Measurements from ENCODE around the gene ANGEL1. TPM values are rescaled to one million over a fixed set of nuclear protein-coding genes. Genes with fewer than 3 reads are reported as not detected.

ANGEL1 gene
- total RNA-seq, 1 donor from 2014 or later: 9.6 TPM

DNA sequence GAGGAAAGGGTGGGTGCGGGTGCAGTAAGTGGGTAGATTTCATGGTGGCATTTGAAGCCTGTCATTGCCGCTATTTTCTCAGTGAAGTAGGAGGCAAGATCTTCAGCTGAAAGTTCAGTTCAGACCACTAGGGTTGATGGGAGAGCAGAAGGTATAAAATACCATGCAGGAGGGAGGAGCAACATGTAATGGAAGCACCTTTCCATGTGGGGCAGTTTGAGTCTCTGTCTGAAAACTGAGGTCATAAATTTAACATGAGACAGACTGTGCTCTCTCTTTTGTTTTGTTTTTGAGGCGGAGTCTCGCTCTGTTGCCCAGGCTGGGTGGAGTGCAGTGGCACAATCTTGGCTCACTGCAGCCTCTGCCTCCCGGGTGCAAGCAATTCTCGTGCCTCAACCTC is 36.2 kb upstream of the ANGEL1 start:
- Mint-ChIP-seq H3K27me3 (ENCODE audit: low read depth) (peaks cover 23% of the 10 kb centered on the region), H3K36me3 (ENCODE audit: low read depth) (no peaks in the 10 kb centered on the region), H3K4me3 (ENCODE audit: unreplicated experiment) (no peak overlapping the region), H3K27ac (ENCODE audit: unreplicated experiment) (no peak overlapping the region), H3K9me3 (ENCODE audit: low read depth) (no peaks in the 10 kb centered on the region), H3K4me1 (ENCODE audit: low read depth) (no peaks in the 10 kb centered on the region)
- TF ChIP-seq, protein P1, sequence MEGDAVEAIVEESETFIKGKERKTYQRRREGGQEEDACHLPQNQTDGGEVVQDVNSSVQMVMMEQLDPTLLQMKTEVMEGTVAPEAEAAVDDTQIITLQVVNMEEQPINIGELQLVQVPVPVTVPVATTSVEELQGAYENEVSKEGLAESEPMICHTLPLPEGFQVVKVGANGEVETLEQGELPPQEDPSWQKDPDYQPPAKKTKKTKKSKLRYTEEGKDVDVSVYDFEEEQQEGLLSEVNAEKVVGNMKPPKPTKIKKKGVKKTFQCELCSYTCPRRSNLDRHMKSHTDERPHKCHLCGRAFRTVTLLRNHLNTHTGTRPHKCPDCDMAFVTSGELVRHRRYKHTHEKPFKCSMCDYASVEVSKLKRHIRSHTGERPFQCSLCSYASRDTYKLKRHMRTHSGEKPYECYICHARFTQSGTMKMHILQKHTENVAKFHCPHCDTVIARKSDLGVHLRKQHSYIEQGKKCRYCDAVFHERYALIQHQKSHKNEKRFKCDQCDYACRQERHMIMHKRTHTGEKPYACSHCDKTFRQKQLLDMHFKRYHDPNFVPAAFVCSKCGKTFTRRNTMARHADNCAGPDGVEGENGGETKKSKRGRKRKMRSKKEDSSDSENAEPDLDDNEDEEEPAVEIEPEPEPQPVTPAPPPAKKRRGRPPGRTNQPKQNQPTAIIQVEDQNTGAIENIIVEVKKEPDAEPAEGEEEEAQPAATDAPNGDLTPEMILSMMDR (IDR thresholded peaks at IDR 0.05): no peak
- DNase-seq (ENCODE audit: low spot score): no peak

DNA sequence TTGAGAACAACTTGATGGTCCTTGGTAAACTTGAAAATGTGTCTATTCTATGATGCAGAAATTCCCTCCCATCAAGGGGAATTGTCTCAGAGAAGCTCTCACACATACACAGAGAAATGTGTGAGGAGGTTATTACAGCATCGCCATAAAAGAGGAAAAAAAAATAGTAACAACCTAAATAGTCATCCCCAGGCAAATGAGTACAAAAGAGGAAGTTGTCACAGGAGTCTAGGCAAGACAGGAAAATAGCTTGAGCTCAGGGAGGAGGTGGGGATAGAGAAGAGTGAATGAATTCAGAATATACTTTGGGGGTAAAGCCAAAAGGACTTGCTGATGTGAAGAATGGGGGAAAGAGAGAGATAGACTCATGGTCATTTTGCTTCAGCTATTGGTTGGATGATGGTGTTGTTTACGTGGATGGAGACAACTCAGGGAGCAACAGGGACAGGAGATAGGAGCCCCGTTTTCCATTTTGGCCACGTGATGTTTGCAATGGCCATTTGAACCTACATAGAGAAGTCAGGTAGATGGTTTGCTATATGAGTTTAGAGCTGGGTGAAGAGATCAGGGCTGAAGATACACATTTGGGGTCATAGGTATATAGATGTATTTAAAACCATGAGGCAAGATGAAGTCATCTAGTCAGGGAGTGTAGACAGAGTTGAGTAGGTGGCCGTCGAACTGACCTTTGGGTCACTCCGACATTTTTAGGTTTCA is 33.8 kb upstream of the ANGEL1 start:
- H3K36me3 Mint-ChIP-seq (ENCODE audit: low read depth): no peaks in the 10 kb centered on the region
- TF ChIP-seq, protein P1 (IDR thresholded peaks at IDR 0.05): no peak
- no peaks in the 10 kb centered on the region for H3K4me1 Mint-ChIP-seq (ENCODE audit: low read depth)
- H3K9me3 Mint-ChIP-seq (ENCODE audit: low read depth): no peaks in the 10 kb centered on the region
- no peak for DNase-seq (ENCODE audit: low spot score)
- no peak overlapping the region for H3K27ac Mint-ChIP-seq (ENCODE audit: unreplicated experiment)
- H3K27me3 Mint-ChIP-seq (ENCODE audit: low read depth): peaks cover 19% of the 10 kb centered on the region
- H3K4me3 Mint-ChIP-seq (ENCODE audit: unreplicated experiment): no peak overlapping the region

DNA sequence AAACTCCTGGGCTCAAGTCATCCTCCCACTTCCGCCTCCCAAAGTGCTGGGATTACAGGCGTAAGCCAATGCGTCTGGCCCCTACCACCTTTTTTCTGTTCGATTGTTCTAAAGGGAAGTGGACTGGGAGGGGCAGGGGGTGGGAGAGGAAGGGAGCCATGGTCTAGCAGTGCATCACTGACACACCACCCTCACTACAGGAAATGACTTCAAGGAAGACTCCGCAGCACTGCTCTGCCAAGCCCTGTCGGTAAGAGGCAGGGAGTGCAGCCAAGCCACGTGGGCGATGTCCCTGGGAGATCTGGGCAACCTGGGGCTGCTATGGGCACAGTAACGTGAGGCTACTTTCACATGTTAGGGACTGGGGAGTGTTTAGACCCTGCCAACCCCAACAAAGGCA is 31.5 kb upstream of the ANGEL1 start:
- H3K27me3 Mint-ChIP-seq (ENCODE audit: low read depth): peaks cover 23% of the 10 kb centered on the region
- no peak for DNase-seq (ENCODE audit: low spot score)
- TF ChIP-seq, protein P1 (IDR thresholded peaks at IDR 0.05): no peak
- H3K4me3 Mint-ChIP-seq (ENCODE audit: unreplicated experiment): no peak overlapping the region
- no peaks in the 10 kb centered on the region for H3K4me1 Mint-ChIP-seq (ENCODE audit: low read depth)
- H3K9me3 Mint-ChIP-seq (ENCODE audit: low read depth): no peaks in the 10 kb centered on the region
- H3K27ac Mint-ChIP-seq (ENCODE audit: unreplicated experiment): no peak overlapping the region
- no peaks in the 10 kb centered on the region for H3K36me3 Mint-ChIP-seq (ENCODE audit: low read depth)

DNA sequence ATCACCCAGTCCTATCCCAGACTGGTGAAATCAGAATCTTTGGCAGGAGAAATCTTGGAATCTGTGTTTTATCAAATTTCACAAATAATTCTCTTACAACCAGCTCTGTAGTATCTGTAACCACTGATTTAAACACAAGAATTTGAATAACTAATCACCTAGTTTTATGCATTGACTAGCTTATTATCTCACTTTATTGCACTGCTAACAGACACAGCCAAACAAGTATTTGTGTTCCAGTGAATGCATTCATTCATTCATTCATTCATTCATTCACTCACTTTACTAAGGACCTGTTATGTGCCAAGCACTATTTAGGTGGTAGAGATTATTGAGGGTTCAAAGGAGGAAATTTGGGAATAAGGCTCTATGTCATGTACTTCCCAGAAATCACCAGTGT is 29.7 kb upstream of the ANGEL1 start:
- DNase-seq (ENCODE audit: low spot score): no peak
- Mint-ChIP-seq H3K4me3 (ENCODE audit: unreplicated experiment) (no peak overlapping the region), H3K36me3 (ENCODE audit: low read depth) (no peaks in the 10 kb centered on the region), H3K9me3 (ENCODE audit: low read depth) (no peaks in the 10 kb centered on the region), H3K27me3 (ENCODE audit: low read depth) (peaks cover 26% of the 10 kb centered on the region), H3K4me1 (ENCODE audit: low read depth) (no peaks in the 10 kb centered on the region), H3K27ac (ENCODE audit: unreplicated experiment) (no peak overlapping the region)
- TF ChIP-seq, protein P1 (IDR thresholded peaks at IDR 0.05): no peak

DNA sequence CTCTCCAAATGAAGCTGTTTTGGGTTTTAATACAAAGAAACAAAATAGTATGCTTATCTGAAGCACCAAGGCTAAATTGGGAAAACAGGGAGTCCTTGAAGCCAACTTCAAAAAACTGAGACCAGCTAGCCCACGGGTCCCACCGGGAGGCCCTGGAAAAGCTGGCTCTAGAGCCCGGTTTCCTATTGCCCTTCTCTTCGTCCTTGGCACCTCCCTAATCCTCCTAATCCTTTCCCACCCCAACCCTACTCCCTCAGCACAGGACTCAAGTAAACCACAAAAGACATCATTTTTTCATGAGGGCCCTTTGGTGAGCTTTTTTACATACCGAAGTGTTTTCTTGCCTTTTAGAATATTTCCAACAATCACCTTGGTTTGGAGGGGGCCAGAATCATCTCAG is 24.8 kb upstream of the ANGEL1 start:
- Mint-ChIP-seq H3K4me1 (ENCODE audit: low read depth) (no peaks in the 10 kb centered on the region), H3K9me3 (ENCODE audit: low read depth) (no peaks in the 10 kb centered on the region), H3K4me3 (ENCODE audit: unreplicated experiment) (no peak overlapping the region), H3K36me3 (ENCODE audit: low read depth) (no peaks in the 10 kb centered on the region), H3K27ac (ENCODE audit: unreplicated experiment) (no peak overlapping the region), H3K27me3 (ENCODE audit: low read depth) (peaks cover 14% of the 10 kb centered on the region)
- no peak for DNase-seq (ENCODE audit: low spot score)
- TF ChIP-seq, protein P1 (IDR thresholded peaks at IDR 0.05): no peak

Data from chondrocyte (in vitro differentiated cells).